GDM1 (cell line): ENCODE measurements around the gene PACRG.
"Not testable (repeated sequence)": the region's sequence is repeated elsewhere in the genome, so short reads cannot be mapped to it uniquely, and the experiment has no call there.

Experiments used
- DNase-seq: peaks from one replicate; lab custom pipeline; 2025; lab: John Stamatoyannopoulos, UW

The PACRG gene

DNA sequence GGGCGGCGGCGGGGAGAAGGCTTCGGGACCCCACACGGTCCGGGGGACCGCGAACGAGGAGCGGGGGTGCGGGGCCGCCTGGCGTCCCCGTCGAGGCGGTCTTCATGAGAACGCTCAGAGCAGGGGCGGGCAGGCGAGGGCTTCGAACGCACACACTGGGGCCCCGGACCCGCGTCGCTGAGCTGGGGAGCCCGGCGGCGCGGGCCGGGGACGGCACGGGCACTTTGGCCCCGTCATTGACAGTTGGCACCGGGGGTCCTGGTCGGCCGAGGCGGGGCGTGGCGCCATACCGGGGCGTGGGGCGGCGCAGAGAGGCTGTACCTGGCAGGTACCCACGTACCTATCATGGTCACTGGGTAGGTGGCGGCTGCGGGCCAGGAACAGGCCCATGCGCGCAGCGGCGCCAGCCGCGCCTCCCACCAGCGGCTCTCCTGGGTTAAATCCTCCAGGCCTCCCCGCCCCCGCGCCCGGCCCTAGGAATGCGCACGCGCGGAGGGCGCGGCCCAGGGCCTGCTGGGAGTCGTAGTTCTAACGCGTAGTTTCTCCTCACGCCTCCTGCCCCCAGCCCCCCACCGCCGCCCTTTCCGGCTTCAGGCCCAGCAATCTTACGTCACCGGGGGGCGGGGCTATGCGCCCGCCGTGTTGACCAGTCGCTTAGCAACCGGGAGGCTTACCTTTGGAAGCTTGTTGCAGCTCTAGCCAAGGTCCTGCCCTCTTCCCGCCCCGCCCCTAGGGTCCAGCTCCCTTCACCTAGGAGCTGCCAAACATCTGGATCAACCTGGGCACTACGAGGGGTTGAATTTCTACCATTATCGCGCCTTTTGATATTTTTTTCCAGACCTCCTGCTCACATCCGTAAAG lies at the start of gene PACRG, which contains the start of gene PRKN:
TSS of gene PACRG (plus strand) at position 653 of the 861 bp plus-strand sequence.
TSS of gene PRKN (minus strand) at position 445 of the 861 bp plus-strand sequence.
- peak; percentile 79 for DNase-seq

GRCh38 chr6:162678896-162679295 lies 48.9 kb upstream of the PACRG start:
- DNase-seq: not testable (repeated sequence)

GRCh38 chr6:162679681-162680080 lies 48.1 kb upstream of the PACRG start:
- no peak for DNase-seq

DNA sequence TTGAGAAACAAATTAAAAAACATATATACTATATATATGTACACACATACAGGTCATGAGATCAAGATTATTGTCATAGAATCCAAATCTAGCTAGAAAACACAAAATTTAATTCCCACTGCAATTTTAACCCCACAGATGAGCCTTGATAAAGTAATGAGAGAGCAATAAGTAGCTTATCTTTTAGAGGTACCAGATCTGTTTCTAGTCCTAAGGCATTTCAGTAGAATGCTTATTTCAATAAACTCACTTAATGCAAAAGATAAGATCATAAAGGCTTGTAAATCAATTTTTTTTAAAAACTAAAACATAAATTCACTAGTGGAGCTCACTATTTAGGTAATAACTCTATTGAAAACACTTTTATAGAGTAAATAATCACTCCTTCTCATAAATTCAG lies 47.4 kb upstream of the PACRG start:
- DNase-seq: no peak

DNA sequence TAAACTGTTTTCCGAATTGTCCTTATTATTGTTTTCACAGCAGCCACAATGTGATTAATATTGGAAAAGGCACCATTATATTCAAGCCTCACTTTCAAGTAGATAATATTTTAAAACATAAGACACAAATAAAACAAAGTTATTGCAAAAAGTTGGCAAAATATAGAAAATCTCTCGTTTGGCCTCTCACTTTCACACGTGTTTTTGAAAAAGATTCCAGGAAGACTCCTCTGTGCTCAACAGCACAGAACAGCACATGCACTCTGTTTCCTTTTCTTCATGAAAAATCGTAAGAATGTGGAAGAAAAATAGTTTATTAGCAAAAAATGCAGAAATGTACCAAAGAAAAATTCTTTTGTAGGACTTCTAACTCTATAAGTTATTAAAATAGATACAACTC lies 46.9 kb upstream of the PACRG start:
- DNase-seq: no peak

GRCh38 chr6:162681447-162681846 lies 46.3 kb upstream of the PACRG start:
- DNase-seq: no peak

DNA sequence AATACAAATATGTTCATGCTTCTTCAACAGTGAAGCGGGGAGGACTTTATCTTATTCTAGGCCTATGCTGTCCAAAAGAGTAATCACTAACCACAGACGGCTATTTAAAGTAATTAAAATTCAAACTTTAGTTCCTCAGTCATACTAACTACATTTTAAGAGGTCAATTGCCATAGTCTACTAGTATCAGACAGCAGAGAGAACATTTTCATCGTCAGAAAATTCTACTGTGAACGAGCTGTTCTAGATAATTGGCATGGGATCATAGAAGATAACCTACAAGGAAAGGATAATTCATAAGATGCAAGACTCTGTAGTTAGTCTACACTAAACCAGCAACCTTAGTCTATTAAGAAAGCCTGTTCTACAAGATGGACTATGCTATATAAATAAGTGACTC lies 44.6 kb upstream of the PACRG start:
- no peak for DNase-seq

DNA sequence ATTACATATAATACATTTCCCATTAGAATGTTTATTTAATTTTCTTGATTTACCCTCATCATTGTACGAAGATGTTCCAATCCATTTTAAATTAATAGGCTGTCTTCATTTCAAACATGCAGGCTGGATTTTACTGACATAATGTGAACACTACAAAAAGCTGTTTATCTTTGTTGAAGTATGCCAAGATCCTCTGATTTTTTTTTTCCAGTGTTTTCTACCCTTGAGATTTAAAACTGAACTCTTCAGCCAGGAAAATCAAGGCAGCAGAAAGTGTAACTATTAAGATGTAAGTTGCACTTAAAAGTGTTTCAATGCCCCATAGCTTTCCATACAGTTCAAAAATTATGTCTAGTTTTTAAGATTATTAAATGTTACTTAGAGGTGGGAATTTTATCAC lies 43.7 kb upstream of the PACRG start:
- DNase-seq: no peak

GRCh38 chr6:162684961-162685360 lies 42.8 kb upstream of the PACRG start:
- no peak for DNase-seq

GRCh38 chr6:162685586-162685985 lies 42.2 kb upstream of the PACRG start:
- no peak for DNase-seq

GRCh38 chr6:162688751-162689345 lies 38.9 kb upstream of the PACRG start:
- DNase-seq: no peak

- no peak for DNase-seq
These were observed 37.6 kb upstream of the PACRG start for GRCh38 chr6:162690158-162690557.

DNA sequence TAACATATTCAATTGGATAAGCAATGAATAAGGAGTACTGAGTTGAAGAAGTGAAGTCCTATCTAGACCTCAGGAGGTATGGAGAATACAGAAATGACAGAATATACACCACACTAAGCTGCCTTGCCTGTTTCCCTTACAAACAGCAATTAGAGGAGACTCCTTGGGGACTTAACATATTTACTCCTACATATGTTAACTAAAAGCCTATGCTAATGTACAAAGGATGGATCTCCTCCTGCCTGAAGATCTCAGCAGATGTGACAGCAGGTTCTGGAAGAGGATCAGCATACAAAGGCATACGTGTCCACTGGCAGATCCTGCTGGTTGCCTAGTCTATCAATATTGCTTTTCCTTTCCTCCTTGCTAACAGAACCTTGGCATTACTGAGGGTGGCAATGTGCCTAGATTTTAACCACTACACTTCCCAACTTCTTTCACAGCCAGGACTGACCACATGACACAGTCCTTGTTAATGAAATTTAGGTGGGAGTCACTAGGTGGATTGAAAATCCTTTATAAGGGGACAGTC lies 29.8 kb upstream of the PACRG start:
- DNase-seq: no peak

- no peak for DNase-seq
These were observed 29.3 kb upstream of the PACRG start for GRCh38 chr6:162698440-162698839.

DNA sequence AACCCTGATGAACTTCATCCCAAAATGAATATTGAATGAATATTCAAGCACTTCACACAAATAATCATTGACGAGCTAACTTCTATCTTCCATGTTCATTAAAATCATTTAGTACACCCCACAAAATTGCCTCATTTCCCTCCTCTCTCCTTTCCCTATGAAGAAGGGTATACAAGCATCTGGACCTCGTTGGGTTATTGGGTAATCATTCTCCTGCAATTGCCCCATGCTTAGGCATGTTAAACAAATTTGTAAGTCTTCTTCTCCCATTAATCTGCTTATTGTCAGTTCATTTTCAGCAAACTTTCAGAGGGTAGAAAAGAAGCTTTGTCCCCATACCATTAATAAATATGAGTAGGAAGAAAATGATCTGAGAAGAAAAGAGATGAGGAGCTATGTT lies 27.8 kb upstream of the PACRG start:
- no peak for DNase-seq

GRCh38 chr6:162700966-162701365 lies 26.8 kb upstream of the PACRG start:
- DNase-seq: no peak

GRCh38 chr6:162701551-162701950 lies 26.2 kb upstream of the PACRG start:
- no peak for DNase-seq

DNA sequence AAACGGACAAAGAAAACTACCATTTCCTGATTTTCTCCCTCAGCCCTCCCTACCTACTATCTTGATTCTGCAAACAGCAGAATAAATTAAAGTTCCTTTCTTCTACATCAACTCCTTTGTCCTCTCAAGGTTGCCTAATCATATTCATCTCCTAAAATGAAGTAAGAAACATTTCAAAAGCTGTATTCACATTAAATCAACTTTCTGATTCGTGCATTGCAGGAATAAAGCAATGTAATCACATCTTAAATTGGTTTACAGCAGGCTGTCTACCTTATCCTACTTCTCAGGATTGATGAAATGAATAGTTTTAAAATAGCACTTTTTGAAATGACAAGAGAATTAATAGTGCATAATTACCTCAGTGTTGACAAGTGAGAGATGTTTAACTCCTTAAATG lies 25.3 kb upstream of the PACRG start:
- DNase-seq: no peak

GRCh38 chr6:162704001-162704400 lies 23.8 kb upstream of the PACRG start:
- DNase-seq: no peak

DNA sequence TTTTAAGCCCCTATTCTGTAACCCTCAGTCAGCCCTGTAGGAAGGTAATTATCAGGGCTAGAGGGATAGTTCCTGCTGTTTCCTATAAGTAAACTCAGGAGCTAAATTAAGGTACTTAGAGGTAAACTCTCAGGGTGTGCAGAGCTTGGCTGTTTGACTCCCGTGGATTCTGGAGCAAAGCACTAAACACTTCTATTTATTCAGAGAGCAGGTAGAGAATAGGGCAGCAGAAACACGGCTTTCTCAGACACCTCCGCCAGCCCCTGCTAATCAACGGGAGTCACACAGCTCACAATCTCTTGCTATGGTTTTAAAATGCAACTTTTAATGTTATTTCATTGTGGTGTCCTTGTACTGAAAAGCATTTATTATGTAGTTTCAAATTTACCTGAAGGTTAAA lies 22.0 kb upstream of the PACRG start:
- DNase-seq: no peak

DNA sequence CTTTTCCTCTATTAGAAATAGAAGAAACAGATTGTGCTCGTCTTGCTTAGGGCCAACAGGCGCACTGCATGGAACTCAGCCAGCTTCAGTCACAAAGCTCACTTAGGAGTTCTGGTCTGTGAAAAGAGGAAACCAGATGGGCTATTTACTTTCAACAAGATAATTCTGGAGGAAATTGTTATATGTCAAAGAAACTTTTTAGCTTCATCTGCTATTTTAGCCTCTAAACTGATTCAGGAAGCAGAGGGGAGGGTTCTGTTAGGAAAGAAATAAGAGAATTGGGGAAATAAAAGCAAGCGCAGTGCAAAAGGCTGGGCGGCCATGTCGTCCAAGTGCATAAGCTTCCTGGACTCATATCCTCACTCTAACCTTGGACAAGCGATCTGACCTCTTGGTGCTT lies 21.5 kb upstream of the PACRG start:
- peak; percentile 1 for DNase-seq

DNA sequence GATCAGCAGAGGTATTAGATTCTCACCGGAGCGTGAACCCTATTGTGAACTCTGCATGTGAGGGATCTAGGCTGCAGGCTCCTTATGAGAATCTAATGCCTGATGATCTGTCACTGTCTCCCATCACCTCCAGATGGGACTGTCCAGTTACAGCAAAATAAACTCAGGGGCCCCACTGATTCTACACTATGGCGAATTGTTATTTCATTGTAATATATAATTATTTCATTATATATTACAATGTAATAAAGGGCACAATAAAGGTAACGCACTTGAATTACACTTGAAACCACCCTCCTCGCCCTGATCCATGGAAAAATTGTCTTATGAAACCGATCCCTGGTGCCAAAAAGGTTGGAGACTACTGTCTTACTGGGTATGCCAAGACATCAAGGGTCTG lies 18.8 kb upstream of the PACRG start:
- DNase-seq: no peak

DNA sequence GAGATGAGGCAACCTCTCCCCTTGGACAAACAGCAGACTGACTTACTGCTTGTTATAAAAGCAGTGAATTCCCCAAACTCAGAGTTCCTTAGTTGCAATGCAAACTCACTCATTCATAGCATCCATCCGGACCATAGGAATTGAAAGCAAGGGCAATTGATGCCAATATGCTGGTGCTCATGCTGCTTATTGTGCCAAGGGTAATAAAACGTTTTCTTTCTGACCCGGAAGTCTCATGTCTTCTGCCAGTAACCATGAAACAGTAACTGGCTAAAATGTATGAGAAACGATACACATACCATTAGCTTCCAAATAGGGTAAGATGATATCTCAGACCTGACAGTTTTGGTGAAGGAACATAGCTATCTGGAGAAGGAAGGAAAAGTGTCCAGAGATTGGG lies 18.3 kb upstream of the PACRG start:
- no peak for DNase-seq
